Measurements from ENCODE around the gene OGFOD3. TPM values are rescaled to one million over a fixed set of nuclear protein-coding genes. Genes with fewer than 3 reads are reported as not detected.

The OGFOD3 gene
- total RNA-seq, 1 donor from 2014 or later, result 27.1 TPM

DNA sequence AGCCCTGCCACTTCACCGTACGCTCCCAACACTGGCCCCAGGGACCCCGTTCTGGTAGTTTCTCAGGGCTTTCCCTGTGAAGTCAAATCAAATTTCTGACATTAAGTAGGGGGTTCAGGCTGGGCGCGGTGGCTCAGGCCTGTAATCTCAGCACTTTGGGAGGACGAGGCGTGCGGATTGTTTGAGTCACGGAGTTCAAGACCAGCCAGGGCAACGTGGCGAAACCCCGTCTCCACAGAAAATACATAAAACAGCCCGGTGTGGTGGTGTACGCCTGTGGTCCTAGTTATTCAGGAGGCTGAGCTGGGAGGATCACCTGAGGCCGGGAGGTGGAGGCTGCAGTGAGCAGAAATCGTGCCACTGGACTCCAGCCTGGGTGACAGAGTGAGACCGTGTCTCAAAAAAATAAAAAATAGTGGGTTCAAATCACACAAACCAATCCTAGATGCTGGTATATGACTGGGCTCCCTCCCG is 31.5 kb upstream of the OGFOD3 start:
- Histone ChIP-seq H3K4me3 (peak overlapping the region; percentile 97), H3K4me1 (peaks cover 46% of the 10 kb centered on the region), H3K27me3 (ENCODE audit: low read depth) (no peaks in the 10 kb centered on the region), H3K9me3 (no peaks in the 10 kb centered on the region), H3K36me3 (peaks cover 18% of the 10 kb centered on the region), H3K27ac (peak overlapping the region; percentile 95)
- no peak for DNase-seq
- peak in 1 of 2 donors; percentile 0 for ATAC-seq
- intact Hi-C loops (cut with DNase I), result no loop called here
- TF ChIP-seq, protein P1, sequence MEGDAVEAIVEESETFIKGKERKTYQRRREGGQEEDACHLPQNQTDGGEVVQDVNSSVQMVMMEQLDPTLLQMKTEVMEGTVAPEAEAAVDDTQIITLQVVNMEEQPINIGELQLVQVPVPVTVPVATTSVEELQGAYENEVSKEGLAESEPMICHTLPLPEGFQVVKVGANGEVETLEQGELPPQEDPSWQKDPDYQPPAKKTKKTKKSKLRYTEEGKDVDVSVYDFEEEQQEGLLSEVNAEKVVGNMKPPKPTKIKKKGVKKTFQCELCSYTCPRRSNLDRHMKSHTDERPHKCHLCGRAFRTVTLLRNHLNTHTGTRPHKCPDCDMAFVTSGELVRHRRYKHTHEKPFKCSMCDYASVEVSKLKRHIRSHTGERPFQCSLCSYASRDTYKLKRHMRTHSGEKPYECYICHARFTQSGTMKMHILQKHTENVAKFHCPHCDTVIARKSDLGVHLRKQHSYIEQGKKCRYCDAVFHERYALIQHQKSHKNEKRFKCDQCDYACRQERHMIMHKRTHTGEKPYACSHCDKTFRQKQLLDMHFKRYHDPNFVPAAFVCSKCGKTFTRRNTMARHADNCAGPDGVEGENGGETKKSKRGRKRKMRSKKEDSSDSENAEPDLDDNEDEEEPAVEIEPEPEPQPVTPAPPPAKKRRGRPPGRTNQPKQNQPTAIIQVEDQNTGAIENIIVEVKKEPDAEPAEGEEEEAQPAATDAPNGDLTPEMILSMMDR (IDR thresholded peaks at IDR 0.05), result no peak

DNA sequence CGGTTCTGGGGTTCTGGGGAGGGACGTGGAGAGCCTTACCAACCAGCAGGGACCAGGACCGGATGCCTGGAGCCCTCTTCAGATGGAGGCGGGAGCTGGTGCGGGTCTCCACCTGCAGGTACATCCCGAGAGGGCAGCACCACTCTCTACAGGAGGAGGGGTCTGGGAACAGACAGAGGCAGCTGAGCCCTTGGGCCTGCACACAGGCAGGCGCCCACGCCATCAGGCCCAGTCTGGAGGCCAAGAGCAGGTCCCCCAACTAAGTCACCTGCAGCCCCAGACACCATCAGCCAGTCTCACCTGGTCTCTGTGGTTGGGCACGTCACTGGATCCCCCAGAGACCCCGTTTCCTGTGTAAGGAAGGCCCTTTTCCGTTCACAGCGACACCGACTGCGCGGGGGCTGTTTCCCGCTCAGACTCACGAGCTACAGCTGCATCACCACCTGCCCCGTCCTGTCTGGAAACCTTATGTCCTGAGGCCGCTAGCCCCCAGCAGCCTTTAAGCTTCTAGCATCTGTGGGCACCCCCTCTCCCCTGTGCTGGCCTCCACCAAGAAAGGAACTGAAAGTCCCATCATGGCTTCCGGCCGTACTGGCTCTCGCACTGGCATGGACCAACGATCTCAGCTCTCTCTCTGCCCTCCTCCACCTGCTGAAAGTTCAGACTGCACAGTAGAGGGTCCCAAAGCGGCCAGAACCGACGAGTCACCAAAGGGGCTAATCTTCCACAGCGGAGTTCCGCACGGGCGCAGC is 30.9 kb upstream of the OGFOD3 start:
- ATAC-seq, result peak; percentile 11 to 34
- no peak for DNase-seq
- Histone ChIP-seq H3K27ac (peak overlapping the region; percentile 95), H3K4me3 (peak overlapping the region; percentile 97), H3K9me3 (no peaks in the 10 kb centered on the region), H3K27me3 (ENCODE audit: low read depth) (no peaks in the 10 kb centered on the region), H3K36me3 (peaks cover 24% of the 10 kb centered on the region), H3K4me1 (peaks cover 50% of the 10 kb centered on the region)
- intact Hi-C loops (cut with DNase I), result no loop called here
- TF ChIP-seq, protein P1 (IDR thresholded peaks at IDR 0.05), result no peak

DNA sequence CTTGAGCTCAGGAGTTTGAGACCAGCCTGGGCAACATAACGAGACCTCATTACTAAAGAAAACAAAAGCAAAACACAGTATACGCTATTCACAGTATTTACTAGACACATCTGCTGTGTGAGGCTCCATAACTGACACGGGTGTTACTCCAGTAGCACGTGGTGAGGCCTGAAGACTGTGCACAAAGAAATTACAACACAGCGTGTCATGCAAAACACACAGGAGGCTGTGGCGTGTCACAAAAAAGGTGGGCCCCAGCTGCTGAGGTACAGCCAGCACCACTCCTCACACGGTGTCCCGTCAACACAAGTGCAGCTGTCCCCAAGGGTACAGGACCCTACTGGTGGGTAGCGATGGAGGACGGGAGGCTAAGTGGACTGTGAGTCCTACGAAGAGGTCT is 29.5 kb upstream of the OGFOD3 start:
- Histone ChIP-seq H3K4me1 (peaks cover 50% of the 10 kb centered on the region), H3K36me3 (peaks cover 39% of the 10 kb centered on the region), H3K27me3 (ENCODE audit: low read depth) (no peaks in the 10 kb centered on the region), H3K4me3 (no peak overlapping the region), H3K9me3 (no peaks in the 10 kb centered on the region), H3K27ac (no peak overlapping the region)
- no peak for ATAC-seq
- no peak for DNase-seq
- TF ChIP-seq, protein P1 (IDR thresholded peaks at IDR 0.05), result no peak
- intact Hi-C loops (cut with DNase I), result no loop called here

DNA sequence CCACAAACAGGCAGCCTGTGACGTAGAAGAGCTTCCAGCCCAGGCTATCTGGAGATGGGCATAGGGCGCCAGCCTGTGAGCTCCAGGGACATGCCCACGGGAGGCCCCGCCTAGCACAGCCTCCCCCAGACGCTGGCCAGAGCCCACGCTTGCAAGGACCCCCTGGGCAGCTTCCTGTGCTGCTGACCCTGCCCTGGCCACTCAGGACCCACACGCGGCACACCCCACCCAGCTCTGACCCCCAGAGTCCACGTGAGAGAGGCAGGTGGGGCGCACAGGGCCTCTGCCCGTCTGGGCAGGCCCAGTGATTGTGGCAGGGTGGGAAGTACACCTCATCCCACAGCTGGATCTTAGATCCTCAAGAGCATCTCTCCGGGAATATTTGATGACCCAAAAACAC is 28.3 kb upstream of the OGFOD3 start:
- Histone ChIP-seq H3K4me1 (peaks cover 42% of the 10 kb centered on the region), H3K27me3 (ENCODE audit: low read depth) (no peaks in the 10 kb centered on the region), H3K4me3 (no peak overlapping the region), H3K27ac (no peak overlapping the region), H3K9me3 (no peaks in the 10 kb centered on the region), H3K36me3 (peaks cover 51% of the 10 kb centered on the region)
- ATAC-seq, result no peak
- intact Hi-C loops (cut with DNase I), result no loop called here
- no peak for DNase-seq
- TF ChIP-seq, protein P1 (IDR thresholded peaks at IDR 0.05), result no peak

DNA sequence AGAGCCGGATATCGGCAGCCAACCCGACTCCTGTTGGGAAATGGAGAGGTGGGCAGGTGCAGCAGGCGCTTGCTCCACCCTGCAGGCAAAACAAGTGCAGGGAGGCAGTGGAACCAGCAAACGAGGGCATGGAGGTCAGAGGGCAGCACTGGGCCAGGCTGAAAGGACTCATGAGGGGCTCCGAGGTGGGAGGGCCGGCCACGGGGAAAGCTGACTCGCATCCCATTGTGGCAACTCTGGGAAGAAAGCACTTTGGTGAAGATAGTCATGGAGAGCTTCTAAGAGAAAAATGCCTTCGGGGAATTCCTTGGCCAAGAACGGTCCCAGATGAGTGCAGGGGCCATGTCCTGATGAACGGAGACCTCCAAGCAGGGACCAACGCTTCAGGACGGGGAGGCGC is 27.7 kb upstream of the OGFOD3 start:
- Histone ChIP-seq H3K36me3 (peaks cover 53% of the 10 kb centered on the region), H3K9me3 (no peaks in the 10 kb centered on the region), H3K4me1 (peaks cover 36% of the 10 kb centered on the region), H3K4me3 (no peak overlapping the region), H3K27ac (no peak overlapping the region), H3K27me3 (ENCODE audit: low read depth) (no peaks in the 10 kb centered on the region)
- TF ChIP-seq, protein P1 (IDR thresholded peaks at IDR 0.05), result no peak
- ATAC-seq (no peak), DNase-seq (no peak)
- intact Hi-C loops (cut with DNase I), result no loop called here

Measured in lower lobe of right lung (tissue), 2 donors.